GM12878 (cell line): Measurements from ENCODE around the gene RPS8. TPM values are rescaled to one million over a fixed set of nuclear protein-coding genes. Genes with fewer than 3 reads are reported as not detected.

Experiments used
- ASH2L ChIP-seq: fragments of 300-600, 200-600 bp; sonication (generic); IDR thresholded peaks from 2 replicates; pipeline ENCODE4 v1.6.1; 2017; ENCODE audit warnings: low read depth, mild to moderate bottlenecking, borderline replicate concordance
- BMI1 ChIP-seq: fragments of 450-650 bp; IDR thresholded peaks from 2 replicates; pipeline ENCODE4 v1.6.1; 2016; ENCODE audit warnings: mild to moderate bottlenecking, moderate library complexity, borderline replicate concordance
- CUX1 ChIP-seq: IDR thresholded peaks from 2 replicates; pipeline ENCODE4 v1.6.1; 2012; ENCODE audit warnings: improper control_type of control experiment, low read depth, low read length; ENCODE audit not compliant: insufficient replicate concordance
- E2F4 ChIP-seq: IDR thresholded peaks from 2 replicates; pipeline ENCODE4 v1.6.1; 2012; ENCODE audit warnings: low read depth, low read length, improper control_type of control experiment
- EED ChIP-seq: sonication (generic); IDR thresholded peaks from 2 replicates; pipeline ENCODE4 v1.6.1; 2016; ENCODE audit warnings: antibody characterized with exemption, low read depth
- FOXM1 ChIP-seq: IDR thresholded peaks from 2 replicates; pipeline ENCODE4 v1.6.1; 2012; ENCODE audit warnings: low read depth, mild to moderate bottlenecking, inconsistent platforms, low read length, moderate library complexity
- GATAD2B ChIP-seq: fragments of 450-650 bp; conservative IDR thresholded peaks from 2 replicates; pipeline ENCODE4 v1.6.1; 2017; ENCODE audit warnings: low read depth, mild to moderate bottlenecking, moderate library complexity
- HCFC1 ChIP-seq: fragments of 150-350 bp; IDR thresholded peaks from 2 replicates; pipeline ENCODE4 v1.6.1; 2014; ENCODE audit warnings: low read length
- LARP7 ChIP-seq: fragments of 450-650 bp; IDR thresholded peaks from 2 replicates; pipeline ENCODE4 v1.6.1; 2017; ENCODE audit warnings: mild to moderate bottlenecking
- NFIC ChIP-seq: IDR thresholded peaks from 2 replicates; pipeline ENCODE4 v1.6.1; 2012; ENCODE audit warnings: low read depth, mild to moderate bottlenecking, inconsistent platforms, low read length, moderate library complexity
- PAX8 ChIP-seq: fragments of 450-650 bp; IDR thresholded peaks from 2 replicates; pipeline ENCODE4 v1.6.1; 2017; ENCODE audit warnings: mild to moderate bottlenecking, moderate library complexity
- PBX3 ChIP-seq: IDR thresholded peaks from 2 replicates; pipeline ENCODE4 v1.6.1; 2011; ENCODE audit warnings: mild to moderate bottlenecking, low read depth, low read length, moderate library complexity; ENCODE audit not compliant: insufficient replicate concordance
- POU2F2 ChIP-seq: IDR thresholded peaks from 3 replicates; pipeline ENCODE4 v1.6.1; 2011; ENCODE audit warnings: low read depth, mild to moderate bottlenecking, low read length, borderline replicate concordance
- RAD51 ChIP-seq: fragments of 450-650 bp; IDR thresholded peaks from 2 replicates; pipeline ENCODE4 v1.6.1; 2016; ENCODE audit warnings: moderate library complexity, mild to moderate bottlenecking, inconsistent platforms
- RUNX3 ChIP-seq: IDR thresholded peaks from 2 replicates; pipeline ENCODE4 v1.6.1; 2012; ENCODE audit warnings: low read length, inconsistent platforms
- SMARCA5 ChIP-seq: fragments of 450-650 bp; IDR thresholded peaks from 2 replicates; pipeline ENCODE4 v1.6.1; 2017; ENCODE audit warnings: mild to moderate bottlenecking
- SMC3 ChIP-seq: IDR thresholded peaks from 2 replicates; pipeline ENCODE4 v1.6.1; 2011; ENCODE audit warnings: low read length, improper control_type of control experiment, borderline replicate concordance
- SRF ChIP-seq, 2 experiments: IDR thresholded peaks; 2 replicates each; pipeline ENCODE4 v1.6.1; 2011; ENCODE audit warnings: low read depth in 2 of 2, low read length in 2 of 2, mild to moderate bottlenecking in 1 of 2, moderate library complexity in 1 of 2
- STAT3 ChIP-seq: IDR thresholded peaks from 2 replicates; pipeline ENCODE4 v1.6.1; 2011; ENCODE audit warnings: low read depth, low read length, improper control_type of control experiment
- TBL1XR1 ChIP-seq: IDR thresholded peaks from 2 replicates; pipeline ENCODE4 v1.6.1; 2012; ENCODE audit warnings: low read depth, low read length, improper control_type of control experiment
- TCF12 ChIP-seq: IDR thresholded peaks from 2 replicates; pipeline ENCODE4 v1.6.1; 2011; ENCODE audit warnings: low read depth, mild to moderate bottlenecking, low read length
- YY1 ChIP-seq: IDR thresholded peaks from 2 replicates; pipeline ENCODE4 v1.6.1; 2011; ENCODE audit warnings: low read depth, mild to moderate bottlenecking, low read length
- ZNF217 ChIP-seq: fragments of 450-650 bp; IDR thresholded peaks from 2 replicates; pipeline ENCODE4 v1.6.1; 2017; ENCODE audit warnings: antibody characterized with exemption, mild to moderate bottlenecking
- ZNF24 ChIP-seq: fragments of 450-650 bp; IDR thresholded peaks from 2 replicates; pipeline ENCODE4 v1.6.1; 2017; ENCODE audit warnings: antibody characterized with exemption, mild to moderate bottlenecking
- ZNF384 ChIP-seq: IDR thresholded peaks from 2 replicates; pipeline ENCODE4 v1.6.1; 2012; ENCODE audit warnings: low read depth, mild to moderate bottlenecking, low read length, improper control_type of control experiment, borderline replicate concordance
- polyA plus RNA-seq, 11 experiments: library from polyadenylated mRNA; depleted of rRNA in 4 of 11; unstranded in 6 of 11; stranded (reverse) in 5 of 11; fragments of >200 nt; fragmentation: Nextera tagmentation in 4 of 11; fragmentation: Illumina TruSeq in 1 of 11; extraction: Ambion mirVana in 4 of 11; extraction: Trizol in 1 of 11; gene quantifications; 1 replicate in 1 of 11; 2 replicates in 10 of 11; pipeline versions ENCODE4 v1.2.1 to v1.2.3, GENCODE V29; 2011 to 2016; ENCODE audit warnings: inconsistent platforms in 2 of 11, missing spikeins in 2 of 11, low read depth in 1 of 11
- total RNA-seq, 4 experiments: library from RNA; depleted of rRNA in 3 of 4; stranded (reverse); fragments of >200 nt in 3 of 4; fragmentation: Illumina TruSeq in 1 of 4; extraction: Trizol in 1 of 4; gene quantifications; 2 replicates each; pipeline versions ENCODE4 v1.2.1 to v1.2.3, GENCODE V29; 2013 to 2021

The RPS8 gene
- total and polyA plus RNA-seq, 10 of the 15 experiments (the other 5 are each of a cell fraction or from before 2014, with no cell fraction given), result 1,296 to 3,461 (median 2,877) TPM

GRCh38 chr1:44775078-44775929 is at the start of gene RPS8 (continued):
- TF ChIP-seq SMARCA5 (0 out of 2 replicates have a peak, but pooled peaks have one; percentile 60), ZNF217 (peak; percentile 39; the same call in 1 of the 2 replicates), PBX3 (no peak), LARP7 (peak; percentile 84), TCF12 (0 out of 2 replicates have a peak, but pooled peaks have one; percentile 52), HCFC1 (peak; percentile 75), BMI1 (no peak), GATAD2B (peak; percentile 87), ASH2L (no peak; the same call in none of the 2 replicates), NFIC (peak; percentile 47; the same call in 1 of the 2 replicates), E2F4 (no peak), TBL1XR1 (no peak), ZNF384 (no peak), POU2F2 (peak; percentile 97), SMC3 (no peak), RAD51 (peak; percentile 45; the same call in 1 of the 2 replicates), STAT3 (no peak), RUNX3 (peak; percentile 99), FOXM1 (0 out of 2 replicates have a peak, but pooled peaks have one; percentile 78), CUX1 (no peak), EED (no peak; the same call in 1 of the 2 replicates), YY1 (peak; percentile 93), ZNF24 (peak; percentile 72; the same call in 1 of the 2 replicates), SRF (IDR thresholded peaks at IDR 0.05; ENCODE audit: low read depth in 2 of 2, low read length in 2 of 2) (peak in 1 of 2 experiments; percentile 92; a peak in 2 of 4 replicates), PAX8 (peak; percentile 79; the same call in 1 of the 2 replicates)
